OCI-LY3 (cell line): ENCODE results near the gene PTPRN2.

Experiments used
- H2AFZ ChIP-seq: fragments of 200-600, 300-600 bp; shearing (Covaris generic); 2 replicates; pipeline ENCODE4 v1.6.0; 2014; ENCODE audit warnings: antibody characterized with exemption, low read depth, low read length
- H3K27ac ChIP-seq: fragments of 200-600, 300-600 bp; sonication (generic); 2 replicates; pipeline ENCODE4 v1.5.1; 2014; ENCODE audit warnings: mild to moderate bottlenecking, low read length, moderate library complexity, mixed read lengths
- H3K27me3 ChIP-seq: fragments of 200-600, 300-600 bp; sonication (generic); 2 replicates; pipeline ENCODE4 v1.6.1; 2014; ENCODE audit warnings: low read depth, low read length, mixed read lengths
- H3K36me3 ChIP-seq: fragments of 200-600, 300-600 bp; sonication (generic); replicated peaks from 2 replicates; pipeline ENCODE3; 2014; ENCODE audit warnings: low read depth, low read length, mixed read lengths
- H3K4me1 ChIP-seq: fragments of 300-600, 200-600 bp; sonication (generic); 2 replicates; pipeline ENCODE4 v1.6.1; 2014; ENCODE audit warnings: low read length, mixed read lengths
- H3K4me2 ChIP-seq: fragments of 200-600, 300-600 bp; sonication (generic); 2 replicates; pipeline ENCODE4 v1.6.1; 2014; ENCODE audit warnings: low read length, mixed read lengths
- H3K4me3 ChIP-seq: fragments of 300-600, 200-600 bp; sonication (generic); 2 replicates; pipeline ENCODE4 v1.5.1; 2014; ENCODE audit warnings: antibody characterized with exemption, mild to moderate bottlenecking, low read length, moderate library complexity
- H3K79me2 ChIP-seq: fragments of 300-600, 200-600 bp; shearing (Covaris generic); 2 replicates; pipeline ENCODE4 v1.6.1; 2014; ENCODE audit warnings: mild to moderate bottlenecking, low read length, mixed read lengths
- H3K9ac ChIP-seq: fragments of 300-600, 200-600 bp; shearing (Covaris generic); 2 replicates; pipeline ENCODE4 v1.6.0; 2014; ENCODE audit warnings: mild to moderate bottlenecking, low read length, moderate library complexity
- H3K9me3 ChIP-seq: fragments of 200-600, 300-600 bp; shearing (Covaris generic); 2 replicates; pipeline ENCODE4 v1.6.1; 2014; ENCODE audit warnings: low read length, mixed read lengths; ENCODE audit not compliant: insufficient read depth
- H4K20me1 ChIP-seq: fragments of 200-600, 300-600 bp; sonication (generic); 2 replicates; pipeline ENCODE4 v1.6.1; 2016; ENCODE audit warnings: low read length, mixed read lengths; ENCODE audit not compliant: insufficient read depth
- CTCF ChIP-seq: fragments of 200-600, 300-600 bp; sonication (generic); IDR thresholded peaks from 2 replicates; pipeline ENCODE4 v1.5.1; 2014; ENCODE audit warnings: antibody characterized with exemption, low read length, low read depth
- EZH2phosphoT487 ChIP-seq: fragments of 200-600 bp; shearing (Covaris generic); IDR thresholded peaks from 2 replicates; pipeline ENCODE4 v1.6.1; 2018; ENCODE audit warnings: antibody characterized with exemption, mixed run types, low read depth

PTPRN2 gene

DNA sequence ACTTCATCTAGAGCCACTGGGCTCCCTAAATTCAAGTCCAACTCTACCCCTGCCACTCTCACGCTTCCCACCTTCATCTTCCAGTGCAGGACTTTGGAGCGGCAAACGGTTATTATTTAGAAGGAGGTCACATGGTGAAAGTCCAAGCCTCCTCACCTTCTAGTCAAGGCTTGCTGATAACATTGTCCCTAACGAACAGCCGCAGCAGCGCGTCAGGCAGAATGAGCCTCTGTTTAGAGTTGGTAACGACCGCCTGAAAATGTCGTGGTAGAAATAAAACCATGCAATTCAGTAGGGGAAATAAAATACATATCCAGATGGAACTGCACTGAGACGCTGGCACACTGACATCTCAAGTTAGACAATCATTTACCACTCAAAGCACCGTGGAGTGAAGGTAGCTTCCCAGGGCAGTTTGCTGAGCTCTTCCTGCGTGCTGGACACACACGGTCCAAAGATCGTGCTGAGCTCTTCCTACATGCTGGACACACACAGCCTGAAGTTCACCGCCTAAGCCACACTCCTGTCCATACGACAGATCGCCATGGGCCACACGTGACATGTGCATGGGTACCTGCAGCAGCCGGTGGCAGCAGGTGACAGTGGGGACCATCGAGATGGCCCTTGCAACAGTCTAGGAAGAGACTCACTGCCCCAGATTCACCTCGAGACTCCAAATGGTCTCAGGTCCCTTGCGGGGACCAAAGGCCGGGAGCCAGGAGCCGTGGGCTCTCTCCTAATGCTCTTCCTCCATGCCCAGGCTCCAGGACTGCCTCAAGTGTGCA lies 323.5 kb downstream of the PTPRN2 start:
- Histone ChIP-seq H3K4me1 (no peaks in the 10 kb centered on the region), H3K4me2 (no peak overlapping the region), H3K27me3 (no peaks in the 10 kb centered on the region), H3K9ac (no peak overlapping the region), H3K9me3 (no peaks in the 10 kb centered on the region), H4K20me1 (no peaks in the 10 kb centered on the region), H3K27ac (no peak overlapping the region), H3K36me3 (no peaks in the 10 kb centered on the region), H3K4me3 (no peak overlapping the region), H3K79me2 (no peaks in the 10 kb centered on the region), H2AFZ (no peak overlapping the region)
- TF ChIP-seq CTCF: no peak
- TF ChIP-seq EZH2phosphoT487: no peak

- H3K27me3 ChIP-seq: no peaks in the 10 kb centered on the region
- H3K4me1 ChIP-seq: no peaks in the 10 kb centered on the region
- no peaks in the 10 kb centered on the region for H3K36me3 ChIP-seq
- H3K79me2 ChIP-seq: no peaks in the 10 kb centered on the region
- no peak overlapping the region for H3K9ac ChIP-seq
- H3K9me3 ChIP-seq: no peaks in the 10 kb centered on the region
- H3K27ac ChIP-seq: no peak overlapping the region
- no peak overlapping the region for H2AFZ ChIP-seq
- no peaks in the 10 kb centered on the region for H4K20me1 ChIP-seq
- TF ChIP-seq CTCF: no peak
- no peak for TF ChIP-seq EZH2phosphoT487
- no peak overlapping the region for H3K4me3 ChIP-seq
- no peak overlapping the region for H3K4me2 ChIP-seq
Measured at GRCh38 chr7:158263110-158263963, 324.3 kb downstream of the PTPRN2 start.

- no peak overlapping the region for H3K27ac ChIP-seq
- H3K4me2 ChIP-seq: no peak overlapping the region
- H3K36me3 ChIP-seq: no peaks in the 10 kb centered on the region
- no peak for TF ChIP-seq CTCF
- TF ChIP-seq EZH2phosphoT487: no peak
- no peaks in the 10 kb centered on the region for H4K20me1 ChIP-seq
- H3K27me3 ChIP-seq: no peaks in the 10 kb centered on the region
- H2AFZ ChIP-seq: no peak overlapping the region
- no peaks in the 10 kb centered on the region for H3K9me3 ChIP-seq
- no peaks in the 10 kb centered on the region for H3K4me1 ChIP-seq
- no peak overlapping the region for H3K9ac ChIP-seq
- no peaks in the 10 kb centered on the region for H3K79me2 ChIP-seq
- no peak overlapping the region for H3K4me3 ChIP-seq
Measured at GRCh38 chr7:158262284-158263109, 325.1 kb downstream of the PTPRN2 start.
